ENCODE data around the gene CSK.

GRCh38 chr15:74838137-74838516, 56.2 kb downstream of the CSK start:
- TF ChIP-seq, protein P1, sequence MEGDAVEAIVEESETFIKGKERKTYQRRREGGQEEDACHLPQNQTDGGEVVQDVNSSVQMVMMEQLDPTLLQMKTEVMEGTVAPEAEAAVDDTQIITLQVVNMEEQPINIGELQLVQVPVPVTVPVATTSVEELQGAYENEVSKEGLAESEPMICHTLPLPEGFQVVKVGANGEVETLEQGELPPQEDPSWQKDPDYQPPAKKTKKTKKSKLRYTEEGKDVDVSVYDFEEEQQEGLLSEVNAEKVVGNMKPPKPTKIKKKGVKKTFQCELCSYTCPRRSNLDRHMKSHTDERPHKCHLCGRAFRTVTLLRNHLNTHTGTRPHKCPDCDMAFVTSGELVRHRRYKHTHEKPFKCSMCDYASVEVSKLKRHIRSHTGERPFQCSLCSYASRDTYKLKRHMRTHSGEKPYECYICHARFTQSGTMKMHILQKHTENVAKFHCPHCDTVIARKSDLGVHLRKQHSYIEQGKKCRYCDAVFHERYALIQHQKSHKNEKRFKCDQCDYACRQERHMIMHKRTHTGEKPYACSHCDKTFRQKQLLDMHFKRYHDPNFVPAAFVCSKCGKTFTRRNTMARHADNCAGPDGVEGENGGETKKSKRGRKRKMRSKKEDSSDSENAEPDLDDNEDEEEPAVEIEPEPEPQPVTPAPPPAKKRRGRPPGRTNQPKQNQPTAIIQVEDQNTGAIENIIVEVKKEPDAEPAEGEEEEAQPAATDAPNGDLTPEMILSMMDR (IDR thresholded peaks at IDR 0.05; ENCODE audit: low read depth, low read length) = no peak
- no peak for TF ChIP-seq EZH2phosphoT487 (IDR thresholded peaks at IDR 0.05; ENCODE audit: low read depth)
